Urinary bladder (tissue), 4 donors: Measurements from ENCODE around the gene TSPAN17. TPM values are rescaled to one million over a fixed set of nuclear protein-coding genes. Genes with fewer than 3 reads are reported as not detected.

Source experiments
- DNase-seq: peaks from one replicate; pipeline ENCODE4 v3.0.0-alpha.2; 2015; ENCODE audit errors: extremely low spot score
- H3K27ac ChIP-seq: one replicate; pipeline ENCODE4 v1.5.1; 2013; ENCODE audit warnings: low read depth, mild to moderate bottlenecking, moderate library complexity
- H3K36me3 ChIP-seq: one replicate; pipeline ENCODE4 v1.6.1; 2013; ENCODE audit warnings: mild to moderate bottlenecking, moderate library complexity; ENCODE audit not compliant: insufficient read depth
- H3K4me1 ChIP-seq: one replicate; pipeline ENCODE4 v1.6.1; 2013; ENCODE audit warnings: mild to moderate bottlenecking, moderate library complexity; ENCODE audit not compliant: insufficient read depth
- H3K4me3 ChIP-seq: one replicate; pipeline ENCODE4 v1.5.1; 2013; ENCODE audit warnings: low read depth, low read length
- WGBS: extraction: QIAGEN DNeasy Blood & Tissue Kit; methylation state at CpG from one replicate; pipeline ENCODE4 v1.1.7; 2013; 5-methylcytosine and 5-hydroxymethylcytosine counted together
- polyA plus RNA-seq: library from polyadenylated mRNA; stranded (reverse); fragments of 200-250 nt; gene quantifications from one replicate; pipeline ENCODE4 v1.2.3, GENCODE V29; 2013
- total RNA-seq: library from RNA; depleted of rRNA; stranded (reverse); fragments of >200 nt; gene quantifications from one replicate; pipeline ENCODE4 v1.2.3, GENCODE V29; 2014
- donor health status: healthy with polysubstance abuse.
- donor health status: healthy.

The TSPAN17 gene
- total and polyA plus RNA-seq, 2 donors: 19.3 to 26.3 TPM

DNA sequence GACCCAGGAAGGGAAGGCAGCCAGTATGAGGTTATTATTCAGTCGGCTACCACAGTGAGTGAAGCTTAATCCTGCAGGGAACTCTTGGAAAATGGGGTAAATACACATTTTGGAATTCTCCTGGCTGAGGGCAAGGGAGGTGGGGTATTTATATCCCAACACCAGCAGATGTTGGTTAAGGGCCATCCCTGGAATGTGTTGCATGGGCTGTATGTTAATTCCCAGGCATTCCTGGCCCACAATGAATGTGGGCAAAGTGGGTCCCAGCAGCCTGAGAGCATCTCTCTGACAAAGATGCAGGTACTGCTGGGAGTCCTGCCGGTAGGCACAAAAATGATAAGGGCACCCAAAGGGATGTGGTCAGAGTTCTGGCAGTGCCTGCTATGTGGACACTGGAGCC, 34.4 kb upstream of the TSPAN17 start:
- Histone ChIP-seq H3K4me1 (peaks cover 3% of the 10 kb centered on the region), H3K27ac (no peak overlapping the region), H3K4me3 (no peak overlapping the region), H3K36me3 (no peaks in the 10 kb centered on the region)
- 66% methylated on average over 2 of the region's 2 CpGs for WGBS
- no peak for DNase-seq

DNA sequence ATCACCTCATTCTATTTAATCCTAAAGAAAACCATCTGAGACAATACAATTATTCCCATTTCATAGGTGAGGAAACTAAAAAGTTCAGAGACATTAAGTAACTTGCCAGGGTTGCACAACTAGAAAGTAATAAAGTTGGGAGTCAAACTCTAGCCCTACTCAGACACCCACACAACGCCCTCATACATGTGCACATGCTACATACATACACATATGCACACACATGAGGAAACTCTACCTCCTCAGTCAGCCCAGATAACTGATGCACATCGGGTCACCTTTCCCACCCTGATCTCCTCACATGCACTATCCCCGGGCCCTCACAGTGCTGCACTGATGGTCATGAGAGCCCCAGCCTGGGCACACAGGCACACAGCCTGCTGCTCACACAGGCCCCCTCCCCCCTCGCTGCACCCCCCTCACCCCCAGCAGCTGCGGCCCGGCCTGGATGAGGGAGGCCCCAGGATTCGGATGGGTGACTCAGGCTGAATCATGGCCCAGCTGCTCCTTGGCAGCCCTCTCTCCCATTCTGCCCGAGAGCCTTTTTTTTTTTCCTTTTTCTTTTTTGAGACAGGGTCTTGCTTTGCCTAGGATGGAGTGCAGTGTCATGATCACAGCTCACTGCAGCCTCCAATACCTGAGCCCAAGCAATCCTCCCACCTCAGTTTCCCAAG, 32.3 kb upstream of the TSPAN17 start:
- Histone ChIP-seq H3K27ac (no peak overlapping the region), H3K4me1 (peaks cover 3% of the 10 kb centered on the region), H3K36me3 (no peaks in the 10 kb centered on the region), H3K4me3 (no peak overlapping the region)
- no peak for DNase-seq
- WGBS: 54% methylated on average over 8 of the region's 8 CpGs

- no peak overlapping the region for H3K27ac ChIP-seq
- no peak for DNase-seq
- WGBS: 63% methylated on average over 7 of the region's 7 CpGs
- no peak overlapping the region for H3K4me3 ChIP-seq
- no peaks in the 10 kb centered on the region for H3K4me1 ChIP-seq
- H3K36me3 ChIP-seq: no peaks in the 10 kb centered on the region
Observed at GRCh38 chr5:176616511-176616910, 30.8 kb upstream of the TSPAN17 start.

DNA sequence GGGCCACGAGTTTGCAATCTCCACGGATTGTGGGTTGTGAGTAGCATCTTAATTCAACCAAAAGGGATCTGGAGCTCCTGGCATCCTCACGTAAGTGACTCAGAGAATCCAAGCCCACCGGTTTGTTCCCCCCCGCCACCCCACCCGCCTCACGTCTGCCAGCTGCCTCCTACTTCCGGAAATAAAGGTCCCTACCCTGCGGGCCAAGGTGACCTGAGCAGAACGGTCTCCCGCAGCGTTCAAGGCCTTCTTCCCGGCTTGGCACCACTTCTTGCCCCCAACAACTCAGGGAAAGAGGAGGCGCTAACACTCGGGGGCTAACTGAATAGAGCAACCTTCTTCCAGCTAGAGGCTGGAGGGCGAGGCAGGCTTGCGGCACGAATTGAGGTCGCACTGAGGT, 28.5 kb upstream of the TSPAN17 start:
- no peak for DNase-seq
- Histone ChIP-seq H3K36me3 (no peaks in the 10 kb centered on the region), H3K27ac (no peak overlapping the region), H3K4me1 (no peaks in the 10 kb centered on the region), H3K4me3 (no peak overlapping the region)
- WGBS: 26% methylated on average over 19 of the region's 19 CpGs

DNA sequence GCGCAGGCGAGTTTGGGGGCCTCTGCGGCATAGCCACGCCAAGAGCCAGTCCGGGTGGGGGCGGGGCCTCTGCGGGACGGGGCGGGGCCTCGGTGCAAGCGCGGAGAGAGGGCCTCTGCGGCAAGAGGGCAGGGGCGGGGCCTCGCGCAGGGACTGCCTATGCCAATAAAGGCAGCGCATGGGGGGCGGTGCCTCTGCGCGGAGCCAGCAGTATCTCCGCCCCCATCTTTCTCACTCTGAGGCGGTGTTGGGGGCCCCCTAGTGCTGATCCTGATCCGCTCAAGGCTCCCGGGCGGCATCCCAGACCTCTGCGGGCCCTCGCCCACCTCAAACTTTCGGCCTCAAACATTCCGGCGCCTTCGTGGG, 28.1 kb upstream of the TSPAN17 start:
- H3K4me3 ChIP-seq: peak overlapping the region; percentile 13
- no peak overlapping the region for H3K27ac ChIP-seq
- no peak for DNase-seq
- 2% methylated on average over 31 of the region's 31 CpGs for WGBS
- no peaks in the 10 kb centered on the region for H3K36me3 ChIP-seq
- no peaks in the 10 kb centered on the region for H3K4me1 ChIP-seq

- 12% methylated on average over 59 of the region's 59 CpGs for WGBS
- DNase-seq: no peak
- no peaks in the 10 kb centered on the region for H3K36me3 ChIP-seq
- no peak overlapping the region for H3K4me3 ChIP-seq
- no peaks in the 10 kb centered on the region for H3K4me1 ChIP-seq
- H3K27ac ChIP-seq: no peak overlapping the region
Observed at GRCh38 chr5:176619569-176620332, 27.5 kb upstream of the TSPAN17 start.

GRCh38 chr5:176620333-176620981, 26.8 kb upstream of the TSPAN17 start:
- DNase-seq: no peak
- 6% methylated on average over 32 of the region's 32 CpGs for WGBS
- Histone ChIP-seq H3K4me1 (no peaks in the 10 kb centered on the region), H3K36me3 (no peaks in the 10 kb centered on the region), H3K4me3 (no peak overlapping the region), H3K27ac (no peak overlapping the region)

GRCh38 chr5:176621661-176622079, 25.6 kb upstream of the TSPAN17 start:
- WGBS: 54% methylated on average over 13 of the region's 13 CpGs
- DNase-seq: no peak
- Histone ChIP-seq H3K4me1 (no peaks in the 10 kb centered on the region), H3K4me3 (no peak overlapping the region), H3K36me3 (no peaks in the 10 kb centered on the region), H3K27ac (no peak overlapping the region)

GRCh38 chr5:176624142-176624541, 23.1 kb upstream of the TSPAN17 start:
- no peaks in the 10 kb centered on the region for H3K4me1 ChIP-seq
- H3K4me3 ChIP-seq: no peak overlapping the region
- H3K27ac ChIP-seq: no peak overlapping the region
- no peak for DNase-seq
- WGBS: 77% methylated on average over 4 of the region's 4 CpGs
- H3K36me3 ChIP-seq: no peaks in the 10 kb centered on the region

GRCh38 chr5:176624938-176625337, 22.3 kb upstream of the TSPAN17 start:
- 62% methylated on average over 9 of the region's 9 CpGs for WGBS
- no peak overlapping the region for H3K4me3 ChIP-seq
- DNase-seq: no peak

DNA sequence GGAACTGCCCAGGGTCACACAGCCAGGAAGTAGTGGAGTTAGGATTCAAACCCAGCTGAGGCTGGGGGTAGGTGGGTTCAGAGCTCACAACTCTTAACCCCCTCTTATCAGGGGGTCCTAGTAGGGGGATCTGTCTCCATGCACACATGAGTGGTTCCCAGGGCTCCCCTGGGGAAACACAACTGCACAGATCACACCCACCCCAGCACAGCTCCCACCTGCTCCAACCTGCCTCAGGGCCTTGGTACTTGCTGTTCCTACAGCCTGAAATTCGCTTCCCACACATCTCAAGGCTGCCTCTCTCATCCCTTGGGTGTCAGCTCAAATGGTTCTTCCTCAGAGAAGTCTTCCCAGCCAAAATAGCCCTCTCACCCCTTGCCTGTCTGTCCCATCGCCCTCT, 21.8 kb upstream of the TSPAN17 start:
- H3K4me1 ChIP-seq: no peaks in the 10 kb centered on the region
- H3K27ac ChIP-seq: no peak overlapping the region
- no peaks in the 10 kb centered on the region for H3K36me3 ChIP-seq
- H3K4me3 ChIP-seq: no peak overlapping the region
- DNase-seq: no peak
- WGBS: 67% methylated on average over 2 of the region's 2 CpGs

More at GRCh38 chr5:176624938-176625337, 22.3 kb upstream of the TSPAN17 start:
- Histone ChIP-seq H3K4me1 (no peaks in the 10 kb centered on the region), H3K27ac (no peak overlapping the region), H3K36me3 (no peaks in the 10 kb centered on the region)

DNA sequence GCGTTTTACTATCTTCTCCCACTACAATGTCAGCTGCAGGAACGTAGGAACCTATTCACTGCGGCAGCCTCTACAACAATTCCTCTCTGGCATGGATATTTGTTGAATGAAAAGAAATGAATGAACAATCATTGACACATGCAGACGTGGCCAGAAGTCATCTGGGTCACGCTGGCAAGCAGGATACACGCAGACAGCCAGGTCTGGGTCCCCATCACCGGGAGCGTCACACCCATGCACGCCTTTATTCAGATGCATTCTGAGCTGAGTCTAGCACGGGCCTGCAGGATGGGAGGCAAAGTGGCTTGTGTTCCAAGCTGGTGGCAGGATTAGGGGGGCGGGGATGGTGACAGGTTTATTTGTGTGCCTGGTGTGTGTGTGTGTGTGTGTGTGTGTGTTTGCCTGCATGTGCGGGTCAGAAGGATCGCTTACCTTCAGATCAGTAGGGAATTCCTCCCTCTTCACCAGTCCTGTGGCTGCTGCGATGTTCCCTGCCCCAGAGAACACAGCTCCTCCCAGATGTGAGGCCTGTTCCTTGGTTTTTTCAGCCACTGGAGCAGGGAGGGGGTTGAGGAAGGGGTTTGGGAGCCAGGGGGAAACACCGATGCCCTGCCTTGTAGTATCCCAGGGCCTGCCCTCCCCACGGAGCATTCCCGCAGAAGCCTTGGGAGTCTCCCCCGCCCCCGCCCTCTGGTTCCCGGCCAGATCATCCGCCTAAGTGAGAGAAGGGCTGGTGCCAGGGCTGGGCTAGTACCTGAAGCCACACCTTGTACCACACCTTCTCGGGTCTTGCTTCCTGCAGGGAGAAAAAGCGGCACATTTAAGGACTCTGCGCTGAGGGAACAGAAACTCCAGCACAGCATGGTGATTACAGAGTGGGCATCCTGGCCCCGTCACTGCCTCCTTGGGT, 21.1 kb upstream of the TSPAN17 start:
- H3K4me3 ChIP-seq: no peak overlapping the region
- 30% methylated on average over 25 of the region's 25 CpGs for WGBS
- DNase-seq: no peak
- no peaks in the 10 kb centered on the region for H3K36me3 ChIP-seq
- H3K4me1 ChIP-seq: no peaks in the 10 kb centered on the region
- H3K27ac ChIP-seq: no peak overlapping the region

DNA sequence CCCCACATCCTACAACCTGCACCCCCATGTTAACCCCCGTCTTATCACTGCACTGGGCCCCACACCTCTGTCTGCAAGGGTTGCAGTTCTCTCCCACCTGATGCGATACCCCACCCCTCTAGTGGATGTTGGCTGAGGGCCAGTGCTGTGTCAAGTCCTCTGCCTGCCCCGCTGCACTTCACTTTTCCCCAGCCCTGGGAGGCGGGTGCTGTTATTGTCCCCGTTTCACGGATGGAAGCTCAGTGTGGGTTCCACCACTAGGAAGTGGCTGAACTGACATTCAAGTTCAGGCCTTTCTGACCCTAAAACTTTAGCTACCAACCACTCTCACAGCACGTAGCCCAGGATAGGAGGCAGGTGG, 20.4 kb upstream of the TSPAN17 start:
- WGBS: 45% methylated on average over 7 of the region's 7 CpGs
- H3K27ac ChIP-seq: no peak overlapping the region

More for the DNA sequence above, 20.4 kb upstream of the TSPAN17 start:
- no peak for DNase-seq
- Histone ChIP-seq H3K36me3 (no peaks in the 10 kb centered on the region), H3K4me1 (no peaks in the 10 kb centered on the region), H3K4me3 (no peak overlapping the region)
